Endothelial cell of umbilical vein (primary cell): ENCODE data around the gene HMGCS1.

ENCODE experiments used
- CTCF ChIP-seq, 2 donors: IDR thresholded peaks; 1 replicate in 1 of 2; 2 replicates in 1 of 2; pipeline ENCODE4 v1.5.1; 2011; ENCODE audit warnings: low read length in 2 of 2, mild to moderate bottlenecking in 2 of 2, moderate library complexity in 2 of 2, control low read depth in 1 of 2, inconsistent platforms in 1 of 2, low read depth in 1 of 2; ENCODE audit not compliant: insufficient read depth in 1 of 2; ENCODE audit errors: extremely low read depth in 1 of 2
- EZH2 ChIP-seq: IDR thresholded peaks from 2 replicates; pipeline ENCODE4 v1.6.1; 2012; ENCODE audit warnings: borderline replicate concordance, low read depth, mild to moderate bottlenecking, moderate library complexity, low read length, inconsistent platforms; ENCODE audit not compliant: severe bottlenecking
- FOS ChIP-seq: IDR thresholded peaks from 2 replicates; pipeline ENCODE4 v1.6.1; 2011; ENCODE audit warnings: mild to moderate bottlenecking, low read length, moderate library complexity, borderline replicate concordance; ENCODE audit not compliant: insufficient read depth
- GATA2 ChIP-seq: IDR thresholded peaks from 2 replicates; pipeline ENCODE4 v1.7.0; 2011; ENCODE audit warnings: low read depth, mild to moderate bottlenecking, moderate library complexity, mixed read lengths, low read length; ENCODE audit not compliant: insufficient read length, insufficient read depth
- JUN ChIP-seq: IDR thresholded peaks from 2 replicates; pipeline ENCODE4 v1.6.1; 2011; ENCODE audit warnings: borderline replicate concordance, low read depth; ENCODE audit not compliant: insufficient read length, insufficient read depth
- MAX ChIP-seq: IDR thresholded peaks from 2 replicates; pipeline ENCODE4 v1.6.1; 2011; ENCODE audit not compliant: insufficient read depth, insufficient read length
- MYC ChIP-seq: IDR thresholded peaks from one replicate; pipeline ENCODE4 v1.6.1; 2011; ENCODE audit warnings: mild to moderate bottlenecking, low read depth, low read length
- POLR2A ChIP-seq: IDR thresholded peaks from 2 replicates; pipeline ENCODE4 v1.6.1; 2012; ENCODE audit warnings: low read depth, mild to moderate bottlenecking, control low read depth, low read length
- POLR2AphosphoS5 ChIP-seq: IDR thresholded peaks from 2 replicates; pipeline ENCODE4 v1.6.1; 2012; ENCODE audit warnings: low read depth, mild to moderate bottlenecking, control low read depth, low read length, moderate library complexity; ENCODE audit not compliant: insufficient read depth

GRCh38 chr5:43256261-43256966, 56.8 kb downstream of the HMGCS1 start:
- TF ChIP-seq CTCF (IDR thresholded peaks at IDR 0.05; ENCODE audit: extremely low read depth in 1 of 2, insufficient read depth in 1 of 2, low read depth in 1 of 2, low read length in 2 of 2) (no peak), POLR2A (no peak), POLR2AphosphoS5 (no peak), FOS (no peak), MAX (no peak), EZH2 (no peak), JUN (no peak), GATA2 (no peak), MYC (no peak)
